Breast epithelium (tissue), 3 donors: ENCODE measurements around the gene CHD6.

ENCODE experiments used
- CTCF ChIP-seq, 3 donors: fragments of 450-650 bp; IDR thresholded peaks; one replicate each; pipeline ENCODE4 v1.5.1; 2016 to 2017; ENCODE audit warnings: antibody characterized with exemption in 3 of 3, mild to moderate bottlenecking in 3 of 3, moderate library complexity in 3 of 3
- POLR2A ChIP-seq: fragments of 450-650 bp; IDR thresholded peaks from one replicate; pipeline ENCODE4 v1.6.1; 2016; ENCODE audit warnings: antibody characterized with exemption, mild to moderate bottlenecking, moderate library complexity
- POLR2AphosphoS5 ChIP-seq, 3 donors: sonication (generic); formaldehyde crosslinking; IDR thresholded peaks; one replicate each; pipeline ENCODE4 v1.6.1; 2017; ENCODE audit warnings: antibody characterized with exemption in 3 of 3

GRCh38 chr20:41364967-41365765 lies 253.0 kb downstream of the CHD6 start:
- TF ChIP-seq CTCF (IDR thresholded peaks at IDR 0.05) (no peak), POLR2AphosphoS5 (IDR thresholded peaks at IDR 0.05) (no peak), POLR2A (no peak)
